H1 (cell line): ENCODE measurements around the gene SEPTIN1. TPM values are rescaled to one million over a fixed set of nuclear protein-coding genes. Genes with fewer than 3 reads are reported as not detected.

Source experiments
- CTCF ChIA-PET: fragments of 300-600 bp; sonication (Branson Sonifier 250); formaldehyde crosslinking; loops from one replicate; lab custom pipeline; 2021; ENCODE audit not compliant: partially characterized antibody; lab: Charles Lee
- POLR2A ChIA-PET: fragments of 300-600 bp; sonication (Branson Sonifier 250); formaldehyde crosslinking; loops from one replicate; lab custom pipeline; 2021; ENCODE audit warnings: inconsistent platforms; ENCODE audit not compliant: partially characterized antibody; lab: Charles Lee
- DNase-seq, 2 experiments: peaks; one replicate each; pipeline versions ENCODE4 v3.0.0 to v3.0.0-alpha.2; 2010 to 2022; ENCODE audit warnings: low spot score in 2 of 2, low read depth in 1 of 2, mixed read lengths in 1 of 2
- FAIRE-seq: peaks from 2 replicates; lab custom pipeline; 2011; peaks lifted over from hg19 to GRCh38; lab: Jason Lieb, UNC
- H2AFZ ChIP-seq: 2 replicates; pipeline ENCODE4 v1.8.1; 2012; ENCODE audit warnings: low read length, inconsistent platforms
- H2AK5ac ChIP-seq: 2 replicates; pipeline ENCODE4 v1.6.1; 2013; ENCODE audit warnings: low read depth, low read length
- H2BK120ac ChIP-seq: replicated peaks from 2 replicates; pipeline ENCODE3; 2013; ENCODE audit warnings: low read depth, low read length, inconsistent platforms
- H2BK12ac ChIP-seq: 2 replicates; pipeline ENCODE4 v1.6.1; 2013; ENCODE audit warnings: low read depth, low read length
- H2BK15ac ChIP-seq: 2 replicates; pipeline ENCODE4 v1.6.1; 2013; ENCODE audit warnings: low read length
- H2BK20ac ChIP-seq: 2 replicates; pipeline ENCODE4 v1.6.1; 2013; ENCODE audit warnings: low read length
- H2BK5ac ChIP-seq: 2 replicates; pipeline ENCODE4 v1.6.1; 2013; ENCODE audit warnings: low read depth, low read length
- H3K14ac ChIP-seq: 2 replicates; pipeline ENCODE4 v1.6.1; 2013; ENCODE audit warnings: inconsistent platforms; ENCODE audit not compliant: insufficient read length
- H3K18ac ChIP-seq: 2 replicates; pipeline ENCODE4 v1.6.1; 2013; ENCODE audit warnings: low read length; ENCODE audit errors: extremely low read depth
- H3K23ac ChIP-seq: 2 replicates; pipeline ENCODE4 v1.6.1; 2013; ENCODE audit warnings: inconsistent platforms; ENCODE audit not compliant: insufficient read length
- H3K23me2 ChIP-seq: 2 replicates; pipeline ENCODE4 v1.6.1; 2013; ENCODE audit warnings: low read depth, low read length
- H3K27ac ChIP-seq: 2 replicates; pipeline ENCODE4 v1.6.1; 2011; ENCODE audit warnings: low read depth, low read length, inconsistent platforms
- H3K27me3 ChIP-seq, 4 experiments: replicated peaks in 1 of 4; 1 replicate in 1 of 4; 2 replicates in 3 of 4; pipeline versions ENCODE4 v1.6.1 to v1.8.1; 2011 to 2013; ENCODE audit warnings: low read length in 3 of 4, mild to moderate bottlenecking in 3 of 4, inconsistent platforms in 2 of 4, mixed read lengths in 2 of 4, moderate library complexity in 1 of 4; ENCODE audit not compliant: control insufficient read depth in 3 of 4, insufficient read depth in 3 of 4; ENCODE audit errors: extremely low read depth in 1 of 4
- H3K36me3 ChIP-seq, 4 experiments: 2 replicates each; pipeline versions ENCODE4 v1.6.1 to v1.8.1; 2011 to 2013; ENCODE audit warnings: mild to moderate bottlenecking in 4 of 4, low read length in 3 of 4, moderate library complexity in 2 of 4, control low read depth in 1 of 4, inconsistent platforms in 1 of 4; ENCODE audit not compliant: insufficient read depth in 4 of 4, control insufficient read depth in 2 of 4
- H3K4ac ChIP-seq: replicated peaks from 2 replicates; pipeline ENCODE3; 2013; ENCODE audit warnings: low read length, low read depth, mixed read lengths, inconsistent platforms; ENCODE audit not compliant: insufficient read length
- H3K4me1 ChIP-seq, 4 experiments: replicated peaks in 1 of 4; 1 replicate in 1 of 4; 2 replicates in 3 of 4; pipeline versions ENCODE4 v1.6.1 to v1.8.1; 2011 to 2013; ENCODE audit warnings: low read length in 3 of 4, inconsistent platforms in 2 of 4, mixed read lengths in 1 of 4; ENCODE audit not compliant: insufficient read depth in 4 of 4, control insufficient read depth in 3 of 4
- H3K4me2 ChIP-seq, 2 experiments: 2 replicates each; pipeline versions ENCODE4 v1.6.1 to v1.8.1; 2011 to 2013; ENCODE audit warnings: low read depth in 2 of 2, low read length in 2 of 2, control low read depth in 1 of 2, inconsistent platforms in 1 of 2, mild to moderate bottlenecking in 1 of 2; ENCODE audit not compliant: insufficient read depth in 1 of 2
- H3K4me3 ChIP-seq, 4 experiments: fragments of 200-600, 300-600 bp in 1 of 4; sonication (generic), shearing (Covaris generic), sonication (Bioruptor Twin) in 1 of 4; 2 replicates each; pipeline versions ENCODE4 v1.5.1 to v1.8.1; 2011 to 2016; ENCODE audit warnings: low read length in 4 of 4, low read depth in 3 of 4, control low read depth in 2 of 4, inconsistent platforms in 2 of 4, mild to moderate bottlenecking in 2 of 4, mixed read lengths in 1 of 4, moderate library complexity in 1 of 4; ENCODE audit not compliant: insufficient read depth in 2 of 4; ENCODE audit errors: extremely low read depth in 1 of 4
- H3K56ac ChIP-seq: replicated peaks from 2 replicates; pipeline ENCODE3; 2013; ENCODE audit warnings: low read depth, mild to moderate bottlenecking, mixed read lengths, low read length, inconsistent platforms; ENCODE audit not compliant: insufficient read length
- H3K79me1 ChIP-seq: 2 replicates; pipeline ENCODE4 v1.6.1; 2013; ENCODE audit warnings: low read depth, low read length, control low read depth
- H3K79me2 ChIP-seq, 2 experiments: 2 replicates each; pipeline versions ENCODE4 v1.6.1 to v1.8.1; 2012 to 2013; ENCODE audit warnings: low read length in 2 of 2, mild to moderate bottlenecking in 2 of 2, inconsistent platforms in 1 of 2; ENCODE audit not compliant: insufficient read depth in 2 of 2, control insufficient read depth in 1 of 2
- H3K9ac ChIP-seq, 4 experiments: replicated peaks in 1 of 4; 1 replicate in 1 of 4; 2 replicates in 3 of 4; pipeline versions ENCODE4 v1.6.1 to v1.8.1; 2011 to 2013; ENCODE audit warnings: low read depth in 3 of 4, low read length in 3 of 4, control low read depth in 2 of 4, mild to moderate bottlenecking in 2 of 4, moderate library complexity in 2 of 4, inconsistent platforms in 1 of 4; ENCODE audit errors: extremely low read depth in 1 of 4
- H3K9me3 ChIP-seq, 2 experiments: 2 replicates each; pipeline versions ENCODE4 v1.6.1 to v1.8.1; 2012 to 2013; ENCODE audit warnings: mild to moderate bottlenecking in 2 of 2, moderate library complexity in 2 of 2, control low read depth in 1 of 2, inconsistent platforms in 1 of 2, low read depth in 1 of 2, low read length in 1 of 2, mixed read lengths in 1 of 2; ENCODE audit not compliant: insufficient read depth in 2 of 2
- H4K20me1 ChIP-seq, 2 experiments: replicated peaks in 1 of 2; 2 replicates each; pipeline versions ENCODE3 to v1.8.1; 2011 to 2013; ENCODE audit warnings: inconsistent platforms in 2 of 2, low read length in 2 of 2, mild to moderate bottlenecking in 1 of 2; ENCODE audit not compliant: insufficient read depth in 2 of 2, control insufficient read depth in 1 of 2
- H4K5ac ChIP-seq: 2 replicates; pipeline ENCODE4 v1.6.1; 2013; ENCODE audit warnings: low read length, low read depth, mixed read lengths, inconsistent platforms; ENCODE audit not compliant: insufficient read length
- H4K8ac ChIP-seq: 2 replicates; pipeline ENCODE4 v1.8.0; 2013; ENCODE audit warnings: mild to moderate bottlenecking, moderate library complexity, low read length, inconsistent platforms; ENCODE audit not compliant: insufficient read depth; ENCODE audit errors: extremely low read depth
- H4K91ac ChIP-seq: replicated peaks from 2 replicates; pipeline ENCODE3; 2013; ENCODE audit warnings: low read length, mixed read lengths, inconsistent platforms; ENCODE audit not compliant: insufficient read length
- BACH1 ChIP-seq: IDR thresholded peaks from 2 replicates; pipeline ENCODE4 v1.6.1; 2012; ENCODE audit warnings: low read length, improper control_type of control experiment
- BCL11A ChIP-seq, 2 experiments: IDR thresholded peaks; one replicate each; pipeline ENCODE4 v1.6.1; 2011; ENCODE audit warnings: low read depth in 2 of 2, low read length in 2 of 2, mild to moderate bottlenecking in 2 of 2
- FOSL1 ChIP-seq: IDR thresholded peaks from 2 replicates; pipeline ENCODE4 v1.6.1; 2011; ENCODE audit warnings: mild to moderate bottlenecking, low read depth, low read length, moderate library complexity; ENCODE audit not compliant: insufficient read depth
- MAFK ChIP-seq: IDR thresholded peaks from 2 replicates; pipeline ENCODE4 v1.6.1; 2012; ENCODE audit warnings: low read depth, mild to moderate bottlenecking, improper control_type of control experiment, low read length
- POU5F1 ChIP-seq: IDR thresholded peaks from 2 replicates; pipeline ENCODE4 v1.6.1; 2011; ENCODE audit warnings: low read depth, mild to moderate bottlenecking, low read length, moderate library complexity
- RBBP5 ChIP-seq: IDR thresholded peaks from 2 replicates; pipeline ENCODE4 v1.7.1; 2012; ENCODE audit warnings: low read depth, mild to moderate bottlenecking, inconsistent platforms, low read length, moderate library complexity, borderline replicate concordance
- SIX5 ChIP-seq: IDR thresholded peaks from 2 replicates; pipeline ENCODE4 v1.6.1; 2011; ENCODE audit warnings: mild to moderate bottlenecking, low read depth, low read length
- TCF12 ChIP-seq: IDR thresholded peaks from 2 replicates; pipeline ENCODE4 v1.6.1; 2011; ENCODE audit warnings: low read depth, mild to moderate bottlenecking, low read length
- ZNF274 ChIP-seq: IDR thresholded peaks from 2 replicates; pipeline ENCODE4 v1.7.0; 2012; ENCODE audit warnings: low read length, borderline replicate concordance; ENCODE audit errors: extremely low read depth
- WGBS, 2 experiments: shearing (Covaris generic) in 1 of 2; methylation state at CpG; one replicate each; pipeline versions ENCODE4 v1.1.6 to v1.1.7; 2013 to 2015; ENCODE audit warnings: low lambda C conversion rate in 2 of 2, mixed read lengths in 2 of 2, inconsistent platforms in 1 of 2, low coverage in 1 of 2, missing lambda C conversion rate in 1 of 2; ENCODE audit not compliant: insufficient replicate concordance in 2 of 2, insufficient coverage in 1 of 2, insufficient read length in 1 of 2; ENCODE audit errors: extremely low coverage in 1 of 2, missing lambda C conversion rate in 1 of 2; 5-methylcytosine and 5-hydroxymethylcytosine counted together
- polyA plus RNA-seq, 7 experiments: library from polyadenylated mRNA; depleted of rRNA in 3 of 7; stranded (reverse) in 5 of 7; unstranded in 2 of 7; fragments of >200 nt in 5 of 7; fragments of 200-250 nt in 2 of 7; gene quantifications; 1 replicate in 5 of 7; 2 replicates in 1 of 7; 4 replicates in 1 of 7; pipeline versions ENCODE4 v1.2.1 to v1.2.3, GENCODE V29; 2011 to 2013; ENCODE audit warnings: missing spikeins in 2 of 7, mixed read lengths in 2 of 7
- total RNA-seq: library from RNA; stranded (reverse); fragmentation: NEBNext Ultra II Directional; extraction: Animal tissue kit (Norgen Biotek cat#: 25700); gene quantifications from 2 replicates; pipeline ENCODE4 v1.2.1, GENCODE V29; 2021
- TF ChIP-seq, protein P1 (sequence below): IDR thresholded peaks from 2 replicates; pipeline ENCODE4 v1.6.1; 2012; ENCODE audit warnings: inconsistent platforms

The SEPTIN1 gene
- total and polyA plus RNA-seq, 2 of the 8 experiments (the other 6 are each of a cell fraction or from before 2014, with no cell fraction given) = 0.24 to 1.4 TPM

DNA sequence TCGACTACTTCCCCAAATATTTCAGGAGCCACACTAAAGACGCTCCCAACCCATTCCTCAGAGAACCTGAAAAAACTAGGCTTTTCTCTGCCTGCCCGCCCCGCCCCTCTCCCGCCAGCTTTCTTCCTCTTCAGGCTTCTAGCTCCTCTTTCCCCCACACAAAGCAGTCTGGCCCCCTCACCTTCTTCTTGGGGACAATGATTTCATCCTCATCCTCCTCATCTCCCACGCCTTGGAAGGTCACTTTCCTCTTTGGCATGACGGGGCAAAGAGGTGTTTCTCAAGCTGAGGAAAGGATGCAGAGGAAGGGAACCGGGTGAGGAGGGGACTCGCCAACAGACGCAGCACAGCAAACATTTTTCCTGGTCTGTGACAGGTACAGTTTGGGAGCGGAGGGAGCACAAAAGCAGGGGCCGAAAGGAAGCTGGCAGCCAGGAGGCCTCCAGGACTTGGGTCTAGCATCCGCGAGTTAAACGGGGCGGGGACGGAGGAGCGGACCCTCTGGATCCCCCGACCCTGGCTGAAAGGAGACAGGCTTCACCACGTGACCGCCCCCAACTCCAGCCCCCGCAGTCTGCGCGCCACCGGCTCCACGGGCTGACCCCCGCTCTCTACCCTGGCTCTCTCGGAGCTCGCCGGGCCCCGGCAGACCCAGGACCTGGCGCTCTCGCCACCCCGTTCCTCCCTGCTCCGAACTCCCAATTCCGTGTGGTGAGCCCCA is 27.8 kb downstream of the SEPTIN1 start:
- Histone ChIP-seq H2AFZ (no peak overlapping the region), H4K91ac (peak overlapping the region; percentile 42), H2AK5ac (no peak overlapping the region), H3K4ac (no peak overlapping the region), H3K27me3 (no peaks in the 10 kb centered on the region), H3K18ac (0 out of 2 replicates have a peak overlapping the region, but pooled peaks have one; percentile 88), H4K5ac (peak overlapping the region; percentile 88), H2BK15ac (no peak overlapping the region), H3K14ac (no peak overlapping the region), H3K4me3 (peak overlapping the region; percentile 51 to 93 (median 81)), H4K8ac (peak overlapping the region; percentile 93; the same call in 1 of the 2 replicates), H3K9me3 (no peaks in the 10 kb centered on the region), H2BK20ac (no peak overlapping the region), H2BK120ac (no peak overlapping the region), H3K79me2 (peaks cover 0 to 14% of the 10 kb centered on the region in 2 experiments; a peak in 2 of 4 replicates), H3K4me2 (peak overlapping the region; percentile 61 to 88), H3K56ac (peak overlapping the region; percentile 66), H3K79me1 (no peaks in the 10 kb centered on the region; the same call in 1 of the 2 replicates), H4K20me1 (peaks cover 3 to 9% of the 10 kb centered on the region in 2 experiments), H3K23me2 (peaks cover 11% of the 10 kb centered on the region), H3K9ac (peak overlapping the region; percentile 77 to 96 (median 90)), H2BK12ac (no peak overlapping the region; the same call in 1 of the 2 replicates), H3K27ac (peak overlapping the region; percentile 82), H3K23ac (no peak overlapping the region), H3K4me1 (peaks cover 0 to 12% (median 6%) of the 10 kb centered on the region in 4 experiments; a peak in 5 of 7 replicates), H3K36me3 (peaks cover 14 to 37% (median 31%) of the 10 kb centered on the region in 4 experiments), H2BK5ac (peak overlapping the region; percentile 96)
- DNase-seq (no peak), FAIRE-seq (no peak)
- ChIA-PET POLR2A (interaction anchor here (0.6 to 7.9 kb wide), 24 partner anchors 8 to 578 kb away, joined by 3 to 79 read pairs (median 6); partner anchors contain the start of genes ALDOA, TBC1D10B, ZNF48 and ZNF747), CTCF (interaction anchor here (0.5 to 3.5 kb wide), 7 partner anchors 10 to 160 kb away, joined by 3 to 20 read pairs (median 4); partner anchors contain the start of gene TBC1D10B)
- WGBS, 2 experiments = 6% methylated on average over 25 of the region's 36 CpGs; no CpG with 5 or more reads in 1 of the 2 experiments
- no peak for TF ChIP-seq TCF12
- TF ChIP-seq RBBP5 = no peak
- TF ChIP-seq ZNF274 = no peak
- TF ChIP-seq BACH1 = no peak
- no peak for TF ChIP-seq POU5F1
- no peak for TF ChIP-seq SIX5
- TF ChIP-seq, protein P1, sequence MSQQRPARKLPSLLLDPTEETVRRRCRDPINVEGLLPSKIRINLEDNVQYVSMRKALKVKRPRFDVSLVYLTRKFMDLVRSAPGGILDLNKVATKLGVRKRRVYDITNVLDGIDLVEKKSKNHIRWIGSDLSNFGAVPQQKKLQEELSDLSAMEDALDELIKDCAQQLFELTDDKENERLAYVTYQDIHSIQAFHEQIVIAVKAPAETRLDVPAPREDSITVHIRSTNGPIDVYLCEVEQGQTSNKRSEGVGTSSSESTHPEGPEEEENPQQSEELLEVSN = no peak
- TF ChIP-seq MAFK = no peak
- no peak for TF ChIP-seq FOSL1
- no peak for TF ChIP-seq BCL11A (IDR thresholded peaks at IDR 0.05; ENCODE audit: low read depth in 2 of 2, low read length in 2 of 2)
